Middle frontal gyrus (tissue), 1 donor: Measurements from ENCODE around the gene APOL2.
"Not testable (repeated sequence)": the region's sequence is repeated elsewhere in the genome, so short reads cannot be mapped to it uniquely, and the experiment has no call there.

Source experiments
- DNase-seq: peaks from one replicate; pipeline ENCODE4 v3.0.0-alpha.2; 2015; ENCODE audit warnings: low spot score; ENCODE audit errors: extremely low spot score

APOL2 gene

GRCh38 chr22:36244522-36245391 lies 5.4 kb upstream of the APOL2 start:
- DNase-seq, result no peak

GRCh38 chr22:36243986-36244385 lies 4.7 kb upstream of the APOL2 start:
- DNase-seq, result no peak

GRCh38 chr22:36239150-36239400 lies 252 bp downstream of the APOL2 start:
- no peak for DNase-seq

GRCh38 chr22:36238373-36239149 lies 766 bp downstream of the APOL2 start:
- no peak for DNase-seq

- DNase-seq, result no peak
These were observed 1.6 kb downstream of the APOL2 start for GRCh38 chr22:36237462-36238372.

GRCh38 chr22:36236388-36237319 lies 2.7 kb downstream of the APOL2 start:
- DNase-seq, result no peak

GRCh38 chr22:36235585-36235984 lies 3.7 kb downstream of the APOL2 start:
- DNase-seq, result no peak

GRCh38 chr22:36234919-36235318 lies 4.4 kb downstream of the APOL2 start:
- DNase-seq, result no peak

- DNase-seq, result no peak
These were observed 5.1 kb downstream of the APOL2 start for GRCh38 chr22:36234213-36234612.

- no peak for DNase-seq
These were observed 5.5 kb downstream of the APOL2 start for GRCh38 chr22:36233796-36234195.

GRCh38 chr22:36232715-36233401 lies 6.5 kb downstream of the APOL2 start:
- DNase-seq, result no peak

GRCh38 chr22:36231051-36231450 lies 8.3 kb downstream of the APOL2 start:
- not testable (repeated sequence) for DNase-seq

- not testable (repeated sequence) for DNase-seq
These were observed 9.7 kb downstream of the APOL2 start for GRCh38 chr22:36229649-36230048.

- DNase-seq, result no peak
These were observed 10.4 kb downstream of the APOL2 start for GRCh38 chr22:36228944-36229343.

GRCh38 chr22:36228369-36228768 lies 11.0 kb downstream of the APOL2 start:
- not testable (repeated sequence) for DNase-seq

GRCh38 chr22:36227806-36228205 lies 11.5 kb downstream of the APOL2 start:
- DNase-seq, result no peak

GRCh38 chr22:36227396-36227795 lies 11.9 kb downstream of the APOL2 start:
- no peak for DNase-seq

GRCh38 chr22:36226189-36226588 lies 13.1 kb downstream of the APOL2 start:
- DNase-seq, result no peak

- no peak for DNase-seq
These were observed 13.9 kb downstream of the APOL2 start for GRCh38 chr22:36225333-36225922.

- no peak for DNase-seq
These were observed 15.1 kb downstream of the APOL2 start for GRCh38 chr22:36224245-36224644.
